Liver (tissue), 9 donors: ENCODE data around the gene TTC21B. TPM values are rescaled to one million over a fixed set of nuclear protein-coding genes. Genes with fewer than 3 reads are reported as not detected.

Experiments
- DNase-seq: peaks from one replicate; pipeline ENCODE4 v3.0.0-alpha.2; 2017; ENCODE audit warnings: low spot score
- H3K27ac ChIP-seq, 2 donors: one replicate each; pipeline ENCODE4 v1.7.0; 2013; ENCODE audit warnings: inconsistent platforms in 2 of 2, low read length in 2 of 2, control low read depth in 1 of 2, low read depth in 1 of 2, mild to moderate bottlenecking in 1 of 2
- H3K27me3 ChIP-seq, 4 donors: one replicate each; pipeline versions ENCODE4 v1.6.1 to v1.7.0; 2013; ENCODE audit warnings: low read length in 3 of 4, inconsistent platforms in 1 of 4, mild to moderate bottlenecking in 1 of 4, moderate library complexity in 1 of 4; ENCODE audit not compliant: control insufficient read depth in 4 of 4, insufficient read depth in 4 of 4
- H3K36me3 ChIP-seq, 4 donors: one replicate each; pipeline versions ENCODE4 v1.6.1 to v1.7.0; 2013; ENCODE audit warnings: low read length in 3 of 4, mild to moderate bottlenecking in 3 of 4, low read depth in 1 of 4, moderate library complexity in 1 of 4; ENCODE audit not compliant: control insufficient read depth in 4 of 4, insufficient read depth in 3 of 4
- H3K4me1 ChIP-seq, 4 donors: one replicate each; pipeline versions ENCODE4 v1.6.1 to v1.7.0; 2013; ENCODE audit warnings: low read length in 3 of 4, mild to moderate bottlenecking in 3 of 4, moderate library complexity in 1 of 4; ENCODE audit not compliant: control insufficient read depth in 4 of 4, insufficient read depth in 4 of 4
- H3K4me3 ChIP-seq, 3 donors: one replicate each; pipeline versions ENCODE4 v1.6.1 to v1.7.0; 2013; ENCODE audit warnings: low read length in 3 of 3, control low read depth in 1 of 3, low read depth in 1 of 3, mild to moderate bottlenecking in 1 of 3
- H3K9ac ChIP-seq, 2 donors: one replicate each; pipeline ENCODE4 v1.7.0; 2013; ENCODE audit warnings: low read length in 2 of 2, mild to moderate bottlenecking in 2 of 2, moderate library complexity in 2 of 2, control low read depth in 1 of 2, low read depth in 1 of 2
- H3K9me3 ChIP-seq, 4 donors: one replicate each; pipeline versions ENCODE4 v1.6.1 to v1.7.0; 2013; ENCODE audit warnings: low read length in 3 of 4; ENCODE audit not compliant: control insufficient read depth in 4 of 4
- EGR1 ChIP-seq, 2 donors: IDR thresholded peaks; 2 replicates each; pipeline ENCODE4 v1.6.1; 2016 to 2018; ENCODE audit warnings: antibody characterized with exemption in 2 of 2, low read depth in 2 of 2
- FOXA1 ChIP-seq: IDR thresholded peaks from 2 replicates; pipeline ENCODE4 v1.6.1; 2016; ENCODE audit warnings: antibody characterized with exemption
- HNF4A ChIP-seq, 2 donors: conservative IDR thresholded peaks; 2 replicates each; pipeline ENCODE4 v1.6.1; 2016; ENCODE audit warnings: antibody characterized with exemption in 2 of 2, mild to moderate bottlenecking in 2 of 2
- JUND ChIP-seq, 2 donors: IDR thresholded peaks; 2 replicates each; pipeline ENCODE4 v1.6.1; 2016; ENCODE audit warnings: antibody characterized with exemption in 2 of 2
- MAX ChIP-seq: IDR thresholded peaks from 2 replicates; pipeline ENCODE4 v1.6.1; 2016; ENCODE audit warnings: antibody characterized with exemption
- NR2F2 ChIP-seq: IDR thresholded peaks from 2 replicates; pipeline ENCODE4 v1.6.1; 2016; ENCODE audit warnings: antibody characterized with exemption
- RAD21 ChIP-seq, 2 donors: IDR thresholded peaks; 2 replicates each; pipeline ENCODE4 v1.6.1; 2016; ENCODE audit warnings: antibody characterized with exemption in 2 of 2, mild to moderate bottlenecking in 2 of 2
- SP1 ChIP-seq: IDR thresholded peaks from 2 replicates; pipeline ENCODE4 v1.6.1; 2018; ENCODE audit warnings: antibody characterized with exemption, mild to moderate bottlenecking
- TAF1 ChIP-seq: conservative IDR thresholded peaks from 2 replicates; pipeline ENCODE4 v1.6.1; 2016; ENCODE audit warnings: antibody characterized with exemption, mild to moderate bottlenecking
- YY1 ChIP-seq: IDR thresholded peaks from 2 replicates; pipeline ENCODE4 v1.6.1; 2016; ENCODE audit warnings: antibody characterized with exemption, mild to moderate bottlenecking
- WGBS: extraction: QIAGEN DNeasy Blood & Tissue Kit; methylation state at CpG from one replicate; pipeline ENCODE4 v1.1.7; 2013; 5-methylcytosine and 5-hydroxymethylcytosine counted together
- polyA plus RNA-seq, 2 donors: library from polyadenylated mRNA; stranded (reverse) in 1 of 2; unstranded in 1 of 2; fragments of 200-250 nt in 1 of 2; fragments of >200 nt in 1 of 2; fragmentation: Nextera tagmentation in 1 of 2; extraction: Ambion mirVana in 1 of 2; gene quantifications; one replicate each; pipeline versions ENCODE4 v1.2.1 to v1.2.3, GENCODE V29; 2013 to 2015
- total RNA-seq, 2 donors: library from RNA; depleted of rRNA; stranded (reverse); fragments of >200 nt; gene quantifications; one replicate each; pipeline ENCODE4 v1.2.3, GENCODE V29; 2014
- TF ChIP-seq, protein P1 (sequence below): IDR thresholded peaks from 2 replicates; pipeline ENCODE4 v1.6.1; 2016; ENCODE audit warnings: antibody characterized with exemption, mild to moderate bottlenecking
- TF ChIP-seq, protein P2 (sequence below): IDR thresholded peaks from 2 replicates; pipeline ENCODE4 v1.6.1; 2016; ENCODE audit warnings: antibody characterized with exemption
- TF ChIP-seq, protein P3 (sequence below): fragments of 150-350 bp; IDR thresholded peaks from 2 replicates; pipeline ENCODE4 v1.5.1; 2017; ENCODE audit warnings: improper control_type of control experiment, low read depth, low read length; ENCODE audit not compliant: missing input control
- donor health status: healthy.
- donor health status: healthy.
- donor health status: healthy.
- donor health status: healthy.
- donor health status: healthy.

Gene TTC21B
- total and polyA plus RNA-seq, 4 donors: 2.0 to 25.3 (median 12.7) TPM

DNA sequence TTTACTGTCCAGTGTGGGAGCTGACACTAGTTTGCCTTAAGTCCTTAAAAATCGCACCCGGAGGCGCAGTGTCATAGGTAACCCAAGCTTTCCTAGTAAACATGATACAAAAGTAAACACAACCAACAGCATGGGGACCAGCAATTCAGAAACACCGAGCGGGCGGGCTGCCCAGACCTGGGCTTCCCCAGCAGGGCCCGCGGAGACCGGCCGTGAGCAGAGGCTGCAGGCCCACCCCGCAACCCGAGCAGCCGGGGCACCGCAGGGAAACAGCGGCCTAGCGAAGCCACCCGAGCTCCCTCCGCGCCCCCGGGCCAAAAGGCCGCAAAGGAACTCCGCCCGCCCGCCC, 296 bp downstream of the TTC21B start:
- Histone ChIP-seq H3K36me3 (peaks cover 0 to 11% (median 0%) of the 10 kb centered on the region in 4 donors), H3K27ac (peak overlapping the region; percentile 87 to 92), H3K4me1 (peaks cover 0 to 18% (median 12%) of the 10 kb centered on the region in 4 donors), H3K9ac (peak overlapping the region; percentile 72 to 73), H3K27me3 (no peaks in the 10 kb centered on the region), H3K9me3 (no peaks in the 10 kb centered on the region), H3K4me3 (peak overlapping the region; percentile 57 to 97 (median 75))
- no peak for DNase-seq
- no peak for TF ChIP-seq JUND (IDR thresholded peaks at IDR 0.05)
- TF ChIP-seq, protein P1, sequence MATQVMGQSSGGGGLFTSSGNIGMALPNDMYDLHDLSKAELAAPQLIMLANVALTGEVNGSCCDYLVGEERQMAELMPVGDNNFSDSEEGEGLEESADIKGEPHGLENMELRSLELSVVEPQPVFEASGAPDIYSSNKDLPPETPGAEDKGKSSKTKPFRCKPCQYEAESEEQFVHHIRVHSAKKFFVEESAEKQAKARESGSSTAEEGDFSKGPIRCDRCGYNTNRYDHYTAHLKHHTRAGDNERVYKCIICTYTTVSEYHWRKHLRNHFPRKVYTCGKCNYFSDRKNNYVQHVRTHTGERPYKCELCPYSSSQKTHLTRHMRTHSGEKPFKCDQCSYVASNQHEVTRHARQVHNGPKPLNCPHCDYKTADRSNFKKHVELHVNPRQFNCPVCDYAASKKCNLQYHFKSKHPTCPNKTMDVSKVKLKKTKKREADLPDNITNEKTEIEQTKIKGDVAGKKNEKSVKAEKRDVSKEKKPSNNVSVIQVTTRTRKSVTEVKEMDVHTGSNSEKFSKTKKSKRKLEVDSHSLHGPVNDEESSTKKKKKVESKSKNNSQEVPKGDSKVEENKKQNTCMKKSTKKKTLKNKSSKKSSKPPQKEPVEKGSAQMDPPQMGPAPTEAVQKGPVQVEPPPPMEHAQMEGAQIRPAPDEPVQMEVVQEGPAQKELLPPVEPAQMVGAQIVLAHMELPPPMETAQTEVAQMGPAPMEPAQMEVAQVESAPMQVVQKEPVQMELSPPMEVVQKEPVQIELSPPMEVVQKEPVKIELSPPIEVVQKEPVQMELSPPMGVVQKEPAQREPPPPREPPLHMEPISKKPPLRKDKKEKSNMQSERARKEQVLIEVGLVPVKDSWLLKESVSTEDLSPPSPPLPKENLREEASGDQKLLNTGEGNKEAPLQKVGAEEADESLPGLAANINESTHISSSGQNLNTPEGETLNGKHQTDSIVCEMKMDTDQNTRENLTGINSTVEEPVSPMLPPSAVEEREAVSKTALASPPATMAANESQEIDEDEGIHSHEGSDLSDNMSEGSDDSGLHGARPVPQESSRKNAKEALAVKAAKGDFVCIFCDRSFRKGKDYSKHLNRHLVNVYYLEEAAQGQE: no peak
- TF ChIP-seq SP1: no peak
- no peak for TF ChIP-seq MAX
- no peak for TF ChIP-seq TAF1
- TF ChIP-seq RAD21 (IDR thresholded peaks at IDR 0.05): no peak
- no peak for TF ChIP-seq YY1
- under 1% methylated on average over 24 of the region's 24 CpGs for WGBS

DNA sequence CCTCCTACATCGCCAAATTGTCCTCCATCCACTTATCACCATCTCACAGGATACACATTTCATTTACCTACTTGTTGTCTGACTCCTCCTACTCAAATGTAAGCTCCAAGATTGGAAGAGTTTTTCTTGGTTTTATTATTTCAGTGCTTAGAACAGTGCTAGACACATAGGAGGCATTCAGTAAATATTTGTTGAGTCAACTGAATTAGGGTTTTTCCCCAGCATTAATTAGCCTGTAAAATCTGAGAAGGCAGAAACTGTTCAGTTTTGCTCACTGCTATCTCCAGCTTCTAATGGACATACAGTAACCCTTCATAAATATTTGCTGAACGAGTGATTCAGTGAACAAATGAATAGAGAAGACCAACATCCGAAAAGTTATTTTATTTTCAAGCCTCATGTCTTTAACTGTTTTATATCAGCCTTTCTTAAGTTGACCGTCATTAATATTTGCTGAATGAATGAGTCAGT, 800 bp downstream of the TTC21B start:
- Histone ChIP-seq H3K4me1 (peaks cover 0 to 18% (median 12%) of the 10 kb centered on the region in 4 donors), H3K9me3 (no peaks in the 10 kb centered on the region), H3K27me3 (no peaks in the 10 kb centered on the region), H3K27ac (peak overlapping the region; percentile 87 to 92), H3K36me3 (peaks cover 0 to 16% (median 0%) of the 10 kb centered on the region in 4 donors), H3K4me3 (peak overlapping the region; percentile 57 to 97 (median 75)), H3K9ac (peak overlapping the region; percentile 72 to 73)
- DNase-seq: no peak
- TF ChIP-seq NR2F2 (no peak), TAF1 (no peak), HNF4A (conservative IDR thresholded peaks at IDR 0.05) (no peak), RAD21 (IDR thresholded peaks at IDR 0.05) (no peak), SP1 (no peak), EGR1 (IDR thresholded peaks at IDR 0.05; ENCODE audit: low read depth in 2 of 2) (no peak), FOXA1 (no peak), JUND (IDR thresholded peaks at IDR 0.05) (no peak)
- TF ChIP-seq, protein P2, sequence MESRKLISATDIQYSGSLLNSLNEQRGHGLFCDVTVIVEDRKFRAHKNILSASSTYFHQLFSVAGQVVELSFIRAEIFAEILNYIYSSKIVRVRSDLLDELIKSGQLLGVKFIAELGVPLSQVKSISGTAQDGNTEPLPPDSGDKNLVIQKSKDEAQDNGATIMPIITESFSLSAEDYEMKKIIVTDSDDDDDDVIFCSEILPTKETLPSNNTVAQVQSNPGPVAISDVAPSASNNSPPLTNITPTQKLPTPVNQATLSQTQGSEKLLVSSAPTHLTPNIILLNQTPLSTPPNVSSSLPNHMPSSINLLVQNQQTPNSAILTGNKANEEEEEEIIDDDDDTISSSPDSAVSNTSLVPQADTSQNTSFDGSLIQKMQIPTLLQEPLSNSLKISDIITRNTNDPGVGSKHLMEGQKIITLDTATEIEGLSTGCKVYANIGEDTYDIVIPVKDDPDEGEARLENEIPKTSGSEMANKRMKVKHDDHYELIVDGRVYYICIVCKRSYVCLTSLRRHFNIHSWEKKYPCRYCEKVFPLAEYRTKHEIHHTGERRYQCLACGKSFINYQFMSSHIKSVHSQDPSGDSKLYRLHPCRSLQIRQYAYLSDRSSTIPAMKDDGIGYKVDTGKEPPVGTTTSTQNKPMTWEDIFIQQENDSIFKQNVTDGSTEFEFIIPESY: no peak
- TF ChIP-seq, protein P1: no peak
- TF ChIP-seq, protein P3, sequence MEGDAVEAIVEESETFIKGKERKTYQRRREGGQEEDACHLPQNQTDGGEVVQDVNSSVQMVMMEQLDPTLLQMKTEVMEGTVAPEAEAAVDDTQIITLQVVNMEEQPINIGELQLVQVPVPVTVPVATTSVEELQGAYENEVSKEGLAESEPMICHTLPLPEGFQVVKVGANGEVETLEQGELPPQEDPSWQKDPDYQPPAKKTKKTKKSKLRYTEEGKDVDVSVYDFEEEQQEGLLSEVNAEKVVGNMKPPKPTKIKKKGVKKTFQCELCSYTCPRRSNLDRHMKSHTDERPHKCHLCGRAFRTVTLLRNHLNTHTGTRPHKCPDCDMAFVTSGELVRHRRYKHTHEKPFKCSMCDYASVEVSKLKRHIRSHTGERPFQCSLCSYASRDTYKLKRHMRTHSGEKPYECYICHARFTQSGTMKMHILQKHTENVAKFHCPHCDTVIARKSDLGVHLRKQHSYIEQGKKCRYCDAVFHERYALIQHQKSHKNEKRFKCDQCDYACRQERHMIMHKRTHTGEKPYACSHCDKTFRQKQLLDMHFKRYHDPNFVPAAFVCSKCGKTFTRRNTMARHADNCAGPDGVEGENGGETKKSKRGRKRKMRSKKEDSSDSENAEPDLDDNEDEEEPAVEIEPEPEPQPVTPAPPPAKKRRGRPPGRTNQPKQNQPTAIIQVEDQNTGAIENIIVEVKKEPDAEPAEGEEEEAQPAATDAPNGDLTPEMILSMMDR: no peak
- 8% methylated on average over 4 of the region's 4 CpGs for WGBS
